Mesendoderm (in vitro differentiated cells): ENCODE data around the gene CABLES1.

Experiments used
- DNase-seq: peaks from one replicate; pipeline ENCODE4 v3.0.0; 2013
- H2AK5ac ChIP-seq: 2 replicates; pipeline ENCODE4 v1.6.1; 2013; ENCODE audit warnings: low read length, inconsistent platforms
- H2BK120ac ChIP-seq: 2 replicates; pipeline ENCODE4 v1.6.1; 2013; ENCODE audit warnings: low read depth, mild to moderate bottlenecking, low read length, moderate library complexity, mixed read lengths
- H2BK15ac ChIP-seq: replicated peaks from 2 replicates; pipeline ENCODE4 v1.6.1; 2013; ENCODE audit warnings: low read depth, mild to moderate bottlenecking, moderate library complexity
- H2BK5ac ChIP-seq: 2 replicates; pipeline ENCODE4 v1.6.1; 2013; ENCODE audit warnings: low read length, inconsistent platforms
- H3K18ac ChIP-seq: 2 replicates; pipeline ENCODE4 v1.6.1; 2013; ENCODE audit warnings: mild to moderate bottlenecking, low read length, mixed read lengths
- H3K23ac ChIP-seq: one replicate; pipeline ENCODE4 v1.6.1; 2013; ENCODE audit warnings: low read length
- H3K27ac ChIP-seq: 2 replicates; pipeline ENCODE4 v1.5.1; 2013; ENCODE audit warnings: low read depth, mild to moderate bottlenecking, inconsistent platforms, low read length, moderate library complexity
- H3K27me3 ChIP-seq: 2 replicates; pipeline ENCODE4 v1.6.1; 2013; ENCODE audit warnings: low read length, control low read depth, mild to moderate bottlenecking, inconsistent platforms; ENCODE audit not compliant: insufficient read depth, poor library complexity
- H3K36me3 ChIP-seq: 2 replicates; pipeline ENCODE4 v1.6.1; 2013; ENCODE audit warnings: low read length, inconsistent platforms; ENCODE audit not compliant: control insufficient read depth, insufficient read depth
- H3K4ac ChIP-seq: one replicate; pipeline ENCODE4 v1.6.1; 2013; ENCODE audit warnings: low read depth, mild to moderate bottlenecking, low read length, moderate library complexity
- H3K4me1 ChIP-seq: 2 replicates; pipeline ENCODE4 v1.6.1; 2013; ENCODE audit warnings: low read depth, low read length, inconsistent platforms; ENCODE audit not compliant: control insufficient read depth
- H3K4me2 ChIP-seq: 2 replicates; pipeline ENCODE4 v1.6.1; 2013; ENCODE audit warnings: low read length
- H3K4me3 ChIP-seq: 2 replicates; pipeline ENCODE4 v1.5.1; 2013; ENCODE audit warnings: mild to moderate bottlenecking, low read length
- H3K56ac ChIP-seq: one replicate; pipeline ENCODE4 v1.6.1; 2013; ENCODE audit warnings: low read length
- H3K79me1 ChIP-seq: 2 replicates; pipeline ENCODE4 v1.6.1; 2013; ENCODE audit warnings: low read length, inconsistent platforms
- H3K79me2 ChIP-seq: 2 replicates; pipeline ENCODE4 v1.6.1; 2013; ENCODE audit warnings: mild to moderate bottlenecking, low read length; ENCODE audit not compliant: control insufficient read depth, insufficient read depth
- H3K9ac ChIP-seq: 2 replicates; pipeline ENCODE4 v1.6.1; 2013; ENCODE audit warnings: low read length, inconsistent platforms
- H4K5ac ChIP-seq: one replicate; pipeline ENCODE4 v1.6.1; 2013; ENCODE audit warnings: low read length
- H4K8ac ChIP-seq: one replicate; pipeline ENCODE4 v1.6.1; 2013; ENCODE audit warnings: low read depth, mild to moderate bottlenecking, control low read depth, low read length, moderate library complexity
- WGBS: extraction: QIAGEN DNeasy Blood & Tissue Kit; methylation state at CpG from one replicate; pipeline ENCODE4 v1.1.7; 2013; ENCODE audit warnings: low lambda C conversion rate, missing lambda C conversion rate; ENCODE audit not compliant: insufficient coverage; ENCODE audit errors: extremely low coverage; 5-methylcytosine and 5-hydroxymethylcytosine counted together

Gene CABLES1

DNA sequence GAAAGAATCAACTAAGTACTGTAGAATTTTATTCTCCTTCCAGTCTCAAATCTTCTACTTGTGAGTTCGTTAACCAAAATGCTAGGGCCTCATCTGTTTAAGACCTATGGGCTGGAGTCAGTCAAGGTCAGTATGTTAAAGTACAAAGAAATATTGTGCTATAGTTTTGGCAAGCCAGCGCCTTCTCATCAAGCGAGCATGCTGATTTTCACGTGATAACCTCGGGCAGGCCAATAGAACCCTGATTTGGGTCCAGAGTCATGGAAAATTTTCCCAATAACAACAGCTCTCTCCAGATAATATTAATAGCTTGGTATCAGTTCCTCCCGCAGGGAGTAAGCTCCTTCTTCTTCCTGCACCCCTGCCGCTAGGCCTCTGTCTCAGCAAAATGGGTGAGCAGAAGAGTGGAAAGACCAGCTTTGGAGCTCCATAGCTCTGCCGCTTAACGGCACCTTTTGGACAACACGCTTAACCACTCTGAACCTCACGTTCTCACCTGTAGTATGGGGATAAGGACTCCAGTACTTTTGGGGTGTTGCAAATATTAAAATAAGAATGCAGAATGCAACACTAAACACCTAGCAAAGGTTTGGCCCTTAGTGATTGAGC, 11.7 kb downstream of the CABLES1 start:
- Histone ChIP-seq H2BK120ac (no peak overlapping the region), H3K18ac (no peak overlapping the region), H3K27ac (no peak overlapping the region), H2BK15ac (no peak overlapping the region), H3K79me2 (peaks cover 46% of the 10 kb centered on the region), H3K4me3 (no peak overlapping the region), H3K4me1 (peaks cover 5% of the 10 kb centered on the region), H4K8ac (no peak overlapping the region), H3K23ac (no peak overlapping the region), H2BK5ac (no peak overlapping the region), H3K4me2 (no peak overlapping the region), H3K27me3 (no peaks in the 10 kb centered on the region), H2AK5ac (no peak overlapping the region), H3K36me3 (no peaks in the 10 kb centered on the region), H4K5ac (no peak overlapping the region), H3K56ac (no peak overlapping the region), H3K4ac (no peak overlapping the region), H3K79me1 (peaks cover 31% of the 10 kb centered on the region), H3K9ac (no peak overlapping the region)
- no peak for DNase-seq
- WGBS = no CpG with 5 or more reads among the region's 11 CpGs

DNA sequence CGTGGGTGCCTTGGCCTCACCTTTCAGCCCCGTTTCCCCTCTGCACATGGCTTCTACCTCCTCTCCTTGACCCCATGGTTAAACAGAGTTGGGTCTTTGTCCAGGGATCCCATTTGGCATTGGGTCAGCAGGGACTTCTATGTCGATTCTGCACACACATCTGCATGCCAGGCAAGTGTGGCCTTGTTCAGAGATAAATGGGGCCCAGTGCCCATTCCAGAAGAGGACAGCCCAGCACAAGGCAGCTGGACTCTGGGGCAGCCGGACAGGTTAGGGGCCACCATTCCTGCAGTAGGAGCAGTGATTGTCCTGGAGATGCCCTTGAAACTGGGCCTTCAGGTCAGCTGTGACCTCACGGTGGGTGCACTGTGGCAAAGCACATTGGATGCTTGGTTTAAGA, 13.1 kb downstream of the CABLES1 start:
- Histone ChIP-seq H3K4me2 (no peak overlapping the region), H3K4me1 (peaks cover 2% of the 10 kb centered on the region), H4K5ac (no peak overlapping the region), H3K27me3 (no peaks in the 10 kb centered on the region), H3K9ac (no peak overlapping the region), H2BK15ac (no peak overlapping the region), H2AK5ac (no peak overlapping the region), H3K4ac (no peak overlapping the region), H3K56ac (no peak overlapping the region), H3K79me1 (peaks cover 22% of the 10 kb centered on the region), H3K27ac (no peak overlapping the region), H3K79me2 (peaks cover 34% of the 10 kb centered on the region), H2BK120ac (no peak overlapping the region), H4K8ac (no peak overlapping the region), H2BK5ac (no peak overlapping the region), H3K4me3 (no peak overlapping the region), H3K18ac (no peak overlapping the region), H3K23ac (no peak overlapping the region), H3K36me3 (no peaks in the 10 kb centered on the region)
- no CpG with 5 or more reads among the region's 5 CpGs for WGBS
- DNase-seq = no peak

DNA sequence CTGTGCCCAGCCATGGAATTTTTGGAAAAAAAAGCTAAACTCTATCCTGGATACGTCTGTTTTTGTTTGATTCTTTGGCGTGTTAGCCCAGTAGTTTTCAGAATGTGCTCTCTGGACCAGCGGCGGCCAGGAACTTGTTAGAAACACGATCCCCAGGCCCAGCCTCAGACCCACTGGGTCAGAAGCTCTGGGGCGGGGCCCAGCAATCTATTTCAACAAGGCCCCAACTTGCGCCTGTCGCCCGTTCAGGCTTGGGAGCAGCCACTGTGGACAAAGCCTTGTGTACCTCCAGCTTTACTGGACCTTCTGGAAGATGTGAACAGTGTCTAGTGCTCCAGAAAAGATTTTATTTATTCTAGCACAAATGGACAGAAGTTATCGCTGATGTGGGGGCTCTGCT, 14.3 kb downstream of the CABLES1 start:
- no peak overlapping the region for H3K27ac ChIP-seq
- H3K4me3 ChIP-seq = no peak overlapping the region
- no peak overlapping the region for H3K4ac ChIP-seq
- H3K4me1 ChIP-seq = no peaks in the 10 kb centered on the region
- no peak for DNase-seq
- H2BK5ac ChIP-seq = no peak overlapping the region
- H2BK120ac ChIP-seq = no peak overlapping the region
- H4K5ac ChIP-seq = no peak overlapping the region
- H4K8ac ChIP-seq = no peak overlapping the region
- H2AK5ac ChIP-seq = no peak overlapping the region
- H3K23ac ChIP-seq = no peak overlapping the region
- H3K36me3 ChIP-seq = no peaks in the 10 kb centered on the region
- H3K18ac ChIP-seq = no peak overlapping the region
- no peak overlapping the region for H2BK15ac ChIP-seq
- peaks cover 25% of the 10 kb centered on the region for H3K79me2 ChIP-seq
- H3K9ac ChIP-seq = no peak overlapping the region
- WGBS = no CpG with 5 or more reads among the region's 10 CpGs
- no peaks in the 10 kb centered on the region for H3K27me3 ChIP-seq
- H3K56ac ChIP-seq = no peak overlapping the region
- no peak overlapping the region for H3K4me2 ChIP-seq
- H3K79me1 ChIP-seq = peaks cover 13% of the 10 kb centered on the region

- Histone ChIP-seq H3K4me3 (no peak overlapping the region), H3K9ac (no peak overlapping the region), H3K79me2 (peaks cover 28% of the 10 kb centered on the region), H4K5ac (no peak overlapping the region), H2AK5ac (no peak overlapping the region), H3K4me2 (no peak overlapping the region), H2BK120ac (no peak overlapping the region), H3K27me3 (no peaks in the 10 kb centered on the region), H3K4ac (no peak overlapping the region), H2BK15ac (no peak overlapping the region), H3K56ac (no peak overlapping the region), H3K23ac (no peak overlapping the region), H3K27ac (no peak overlapping the region), H3K4me1 (peaks cover 6% of the 10 kb centered on the region), H3K18ac (no peak overlapping the region), H4K8ac (no peak overlapping the region), H3K79me1 (peaks cover 15% of the 10 kb centered on the region), H3K36me3 (no peaks in the 10 kb centered on the region), H2BK5ac (no peak overlapping the region)
- no CpG with 5 or more reads among the region's 11 CpGs for WGBS
- DNase-seq = no peak
These were observed 16.3 kb downstream of the CABLES1 start for GRCh38 chr18:23151414-23152099.

- Histone ChIP-seq H3K56ac (no peak overlapping the region), H3K4me2 (no peak overlapping the region), H2BK5ac (no peak overlapping the region), H3K27me3 (no peaks in the 10 kb centered on the region), H3K18ac (no peak overlapping the region), H3K36me3 (no peaks in the 10 kb centered on the region), H3K79me1 (peaks cover 20% of the 10 kb centered on the region), H3K27ac (no peak overlapping the region), H2AK5ac (no peak overlapping the region), H3K4me3 (no peak overlapping the region), H3K4ac (no peak overlapping the region), H3K23ac (no peak overlapping the region), H4K5ac (no peak overlapping the region), H3K4me1 (peaks cover 6% of the 10 kb centered on the region), H2BK120ac (no peak overlapping the region), H3K79me2 (peaks cover 32% of the 10 kb centered on the region), H3K9ac (no peak overlapping the region), H4K8ac (no peak overlapping the region), H2BK15ac (no peak overlapping the region)
- DNase-seq = no peak
- WGBS = no CpG with 5 or more reads among the region's 6 CpGs
These were observed 18.7 kb downstream of the CABLES1 start for GRCh38 chr18:23154030-23154429.
